Measurements from ENCODE around the gene LMOD3.

The LMOD3 gene

DNA sequence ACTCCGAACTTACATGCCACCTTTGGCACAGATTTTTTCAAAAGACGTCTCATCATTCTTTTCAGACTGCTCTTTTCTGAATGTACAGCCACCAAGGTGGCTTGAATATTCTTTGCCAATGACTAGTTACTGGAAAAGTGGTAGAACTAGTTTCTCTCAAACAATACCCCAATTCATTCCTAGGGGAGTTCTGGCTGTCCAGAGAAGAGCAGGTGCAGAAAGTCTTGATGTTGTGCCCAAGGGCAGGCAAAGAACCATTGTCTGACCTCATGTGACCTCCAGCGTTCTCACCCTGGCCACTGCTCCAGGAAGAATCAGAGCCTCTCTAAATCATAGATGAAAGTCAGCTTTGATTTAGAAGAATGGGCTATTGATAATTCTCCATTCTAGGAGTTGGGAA, 5.5 kb downstream of the LMOD3 start:
- TF ChIP-seq SPI1 (IDR thresholded peaks at IDR 0.05; ENCODE audit: low read depth, low read length) (no peak), POLR2A (IDR thresholded peaks at IDR 0.05; ENCODE audit: low read depth, low read length) (no peak), TAF1 (IDR thresholded peaks at IDR 0.05; ENCODE audit: low read depth, low read length) (no peak), PAX5 (IDR thresholded peaks at IDR 0.05; ENCODE audit: insufficient read depth, low read length, severe bottlenecking) (no peak), POLR2AphosphoS5 (IDR thresholded peaks at IDR 0.05; ENCODE audit: low read depth, low read length) (no peak), POU2F2 (IDR thresholded peaks at IDR 0.05; ENCODE audit: low read depth, low read length) (no peak)
- no peak for FAIRE-seq
- no peak for DNase-seq (ENCODE audit: insufficient read length, low spot score)

DNA sequence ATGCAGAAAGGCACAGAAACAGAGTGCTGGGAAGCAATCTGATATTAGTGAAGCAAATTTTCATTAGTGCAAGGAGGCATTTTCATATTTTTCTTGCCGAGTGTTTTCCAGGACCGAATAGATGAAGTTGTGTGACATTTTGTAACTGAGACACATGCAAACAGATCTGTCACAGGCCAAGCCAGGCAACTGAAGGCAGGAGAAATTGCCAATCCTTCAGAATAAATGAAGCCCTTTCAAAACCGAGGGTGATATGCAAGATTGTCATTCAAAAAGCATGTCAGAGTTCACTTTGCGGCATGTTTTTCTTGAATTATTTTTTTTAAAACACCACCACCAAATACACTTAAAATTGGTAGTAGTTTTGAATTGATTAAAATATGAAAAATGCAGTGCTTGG, 6.2 kb downstream of the LMOD3 start:
- no peak for FAIRE-seq
- no peak for DNase-seq (ENCODE audit: insufficient read length, low spot score)
- TF ChIP-seq POU2F2 (IDR thresholded peaks at IDR 0.05; ENCODE audit: low read depth, low read length): no peak
- TF ChIP-seq TAF1 (IDR thresholded peaks at IDR 0.05; ENCODE audit: low read depth, low read length): no peak
- TF ChIP-seq POLR2A (IDR thresholded peaks at IDR 0.05; ENCODE audit: low read depth, low read length): no peak
- TF ChIP-seq POLR2AphosphoS5 (IDR thresholded peaks at IDR 0.05; ENCODE audit: low read depth, low read length): no peak
- TF ChIP-seq PAX5 (IDR thresholded peaks at IDR 0.05; ENCODE audit: insufficient read depth, low read length, severe bottlenecking): no peak
- no peak for TF ChIP-seq SPI1 (IDR thresholded peaks at IDR 0.05; ENCODE audit: low read depth, low read length)

DNA sequence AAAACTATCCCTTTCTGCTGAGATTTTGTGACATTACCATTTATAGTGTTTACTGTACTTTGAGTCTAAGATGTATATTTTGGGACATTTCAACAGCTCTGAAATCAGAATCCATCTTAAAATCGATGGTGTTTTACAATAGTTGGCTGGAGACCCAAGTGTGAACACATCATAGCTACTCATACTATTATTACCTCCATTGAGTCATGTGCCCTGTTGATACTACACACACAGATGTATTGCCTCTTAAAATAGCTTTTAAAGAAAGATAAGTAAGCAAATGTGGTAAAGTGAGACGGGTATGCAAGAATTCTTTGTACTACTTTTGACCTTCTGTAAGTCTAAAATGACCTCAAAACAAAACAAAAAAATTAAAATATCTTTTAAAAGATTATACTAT, 6.7 kb downstream of the LMOD3 start:
- no peak for FAIRE-seq
- no peak for DNase-seq (ENCODE audit: insufficient read length, low spot score)
- TF ChIP-seq TAF1 (IDR thresholded peaks at IDR 0.05; ENCODE audit: low read depth, low read length): no peak
- TF ChIP-seq PAX5 (IDR thresholded peaks at IDR 0.05; ENCODE audit: insufficient read depth, low read length, severe bottlenecking): no peak
- no peak for TF ChIP-seq POLR2A (IDR thresholded peaks at IDR 0.05; ENCODE audit: low read depth, low read length)
- TF ChIP-seq POU2F2 (IDR thresholded peaks at IDR 0.05; ENCODE audit: low read depth, low read length): no peak
- TF ChIP-seq SPI1 (IDR thresholded peaks at IDR 0.05; ENCODE audit: low read depth, low read length): no peak
- no peak for TF ChIP-seq POLR2AphosphoS5 (IDR thresholded peaks at IDR 0.05; ENCODE audit: low read depth, low read length)

DNA sequence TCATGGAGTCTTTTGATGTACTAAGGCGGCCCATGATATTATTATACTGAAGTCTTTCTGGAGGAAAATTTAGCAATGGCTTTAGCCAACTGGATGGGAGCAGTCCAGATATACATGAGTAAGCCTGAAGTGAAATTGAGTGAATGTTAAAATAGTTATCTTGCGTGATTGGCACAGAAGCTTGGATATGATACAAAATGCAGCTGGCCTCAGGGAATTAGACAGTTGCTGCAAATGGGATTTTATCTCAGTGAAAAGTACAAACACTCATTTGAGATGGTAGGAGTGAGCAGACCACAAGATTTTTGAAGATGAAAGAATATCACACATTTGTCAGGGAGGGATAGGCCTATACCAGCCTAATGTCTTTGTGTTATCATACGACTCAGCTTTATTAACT, 8.9 kb downstream of the LMOD3 start:
- DNase-seq (ENCODE audit: insufficient read length, low spot score) (no peak), FAIRE-seq (no peak)
- no peak for TF ChIP-seq POU2F2 (IDR thresholded peaks at IDR 0.05; ENCODE audit: low read depth, low read length)
- TF ChIP-seq PAX5 (IDR thresholded peaks at IDR 0.05; ENCODE audit: insufficient read depth, low read length, severe bottlenecking): no peak
- TF ChIP-seq SPI1 (IDR thresholded peaks at IDR 0.05; ENCODE audit: low read depth, low read length): no peak
- TF ChIP-seq POLR2A (IDR thresholded peaks at IDR 0.05; ENCODE audit: low read depth, low read length): no peak
- no peak for TF ChIP-seq TAF1 (IDR thresholded peaks at IDR 0.05; ENCODE audit: low read depth, low read length)
- no peak for TF ChIP-seq POLR2AphosphoS5 (IDR thresholded peaks at IDR 0.05; ENCODE audit: low read depth, low read length)

DNA sequence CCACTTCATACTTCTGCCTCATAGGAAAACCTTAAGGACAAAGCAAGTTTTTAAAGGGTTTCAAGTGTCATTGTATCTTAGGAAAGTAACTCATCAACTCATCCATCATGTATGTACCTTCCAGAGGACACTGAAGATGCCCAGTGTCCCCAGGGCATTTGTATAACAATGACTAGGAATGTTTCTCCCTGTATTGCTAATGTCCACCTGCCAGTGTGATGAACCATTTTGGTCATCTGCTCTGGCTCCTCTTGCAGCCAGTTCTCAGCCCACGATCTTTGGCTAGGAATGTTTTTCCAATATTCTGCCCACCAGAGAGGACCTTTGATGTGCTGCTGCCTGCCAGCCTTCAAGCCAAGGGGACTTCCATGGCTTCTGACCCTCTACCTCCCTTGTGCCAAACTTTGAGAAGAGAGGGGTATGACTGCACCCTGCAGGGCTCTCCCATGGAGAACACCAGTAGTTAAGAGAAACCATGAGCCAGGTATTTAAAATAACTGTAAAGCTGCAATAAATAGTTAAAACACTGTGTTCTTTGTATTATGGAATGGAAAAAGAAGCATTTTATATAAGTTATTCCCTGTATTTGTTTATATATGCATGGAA, 11.4 kb downstream of the LMOD3 start:
- DNase-seq (ENCODE audit: insufficient read length, low spot score): no peak
- FAIRE-seq: no peak
- TF ChIP-seq POLR2AphosphoS5 (IDR thresholded peaks at IDR 0.05; ENCODE audit: low read depth, low read length) (no peak), POU2F2 (IDR thresholded peaks at IDR 0.05; ENCODE audit: low read depth, low read length) (no peak), SPI1 (IDR thresholded peaks at IDR 0.05; ENCODE audit: low read depth, low read length) (no peak), PAX5 (IDR thresholded peaks at IDR 0.05; ENCODE audit: insufficient read depth, low read length, severe bottlenecking) (no peak), TAF1 (IDR thresholded peaks at IDR 0.05; ENCODE audit: low read depth, low read length) (no peak), POLR2A (IDR thresholded peaks at IDR 0.05; ENCODE audit: low read depth, low read length) (no peak)

DNA sequence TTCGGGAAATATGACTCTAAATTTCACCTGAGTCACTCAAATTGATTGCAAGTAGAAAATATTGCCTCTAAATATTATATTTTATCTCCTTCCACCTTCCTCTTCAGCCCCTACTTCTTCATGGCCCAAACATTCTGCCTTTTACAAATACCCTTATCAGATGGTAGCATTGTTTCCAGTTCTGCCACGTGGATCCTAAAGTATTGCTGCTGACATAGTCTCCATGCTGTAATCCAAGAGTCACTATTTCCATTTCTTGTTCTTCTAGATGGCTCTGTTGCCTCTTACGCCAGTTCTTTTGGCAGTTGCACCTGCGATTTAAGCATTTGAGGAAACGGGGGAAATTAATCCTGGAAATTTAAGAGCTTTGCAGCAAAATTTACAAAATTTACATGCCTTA, 13.6 kb downstream of the LMOD3 start:
- TF ChIP-seq PAX5 (IDR thresholded peaks at IDR 0.05; ENCODE audit: insufficient read depth, low read length, severe bottlenecking): no peak
- TF ChIP-seq TAF1 (IDR thresholded peaks at IDR 0.05; ENCODE audit: low read depth, low read length): no peak
- no peak for TF ChIP-seq POU2F2 (IDR thresholded peaks at IDR 0.05; ENCODE audit: low read depth, low read length)
- no peak for TF ChIP-seq POLR2AphosphoS5 (IDR thresholded peaks at IDR 0.05; ENCODE audit: low read depth, low read length)
- TF ChIP-seq SPI1 (IDR thresholded peaks at IDR 0.05; ENCODE audit: low read depth, low read length): no peak
- TF ChIP-seq POLR2A (IDR thresholded peaks at IDR 0.05; ENCODE audit: low read depth, low read length): no peak
- DNase-seq (ENCODE audit: insufficient read length, low spot score): no peak
- no peak for FAIRE-seq

DNA sequence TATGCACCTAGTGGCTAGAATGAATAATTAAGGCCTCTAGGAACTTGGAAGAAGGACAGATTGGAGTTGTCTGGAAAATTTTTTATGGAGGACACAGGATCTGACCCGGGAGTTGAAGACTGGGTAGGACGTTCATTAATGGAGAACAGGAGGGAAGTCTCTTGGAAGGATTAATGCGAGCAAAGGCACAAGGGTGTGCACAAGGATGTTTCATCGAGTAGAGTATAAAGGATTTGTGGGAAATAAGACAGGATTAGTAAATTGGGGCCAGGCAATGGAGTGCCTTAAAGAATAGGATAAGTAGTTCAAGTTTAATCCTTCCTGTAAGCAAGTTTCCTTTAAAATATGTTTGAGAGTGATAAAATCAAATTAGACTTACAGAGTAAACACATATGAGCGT, 14.6 kb downstream of the LMOD3 start:
- FAIRE-seq (no peak), DNase-seq (ENCODE audit: insufficient read length, low spot score) (no peak)
- TF ChIP-seq POLR2AphosphoS5 (IDR thresholded peaks at IDR 0.05; ENCODE audit: low read depth, low read length) (no peak), SPI1 (IDR thresholded peaks at IDR 0.05; ENCODE audit: low read depth, low read length) (no peak), PAX5 (IDR thresholded peaks at IDR 0.05; ENCODE audit: insufficient read depth, low read length, severe bottlenecking) (no peak), POLR2A (IDR thresholded peaks at IDR 0.05; ENCODE audit: low read depth, low read length) (no peak), TAF1 (IDR thresholded peaks at IDR 0.05; ENCODE audit: low read depth, low read length) (no peak), POU2F2 (IDR thresholded peaks at IDR 0.05; ENCODE audit: low read depth, low read length) (no peak)

DNA sequence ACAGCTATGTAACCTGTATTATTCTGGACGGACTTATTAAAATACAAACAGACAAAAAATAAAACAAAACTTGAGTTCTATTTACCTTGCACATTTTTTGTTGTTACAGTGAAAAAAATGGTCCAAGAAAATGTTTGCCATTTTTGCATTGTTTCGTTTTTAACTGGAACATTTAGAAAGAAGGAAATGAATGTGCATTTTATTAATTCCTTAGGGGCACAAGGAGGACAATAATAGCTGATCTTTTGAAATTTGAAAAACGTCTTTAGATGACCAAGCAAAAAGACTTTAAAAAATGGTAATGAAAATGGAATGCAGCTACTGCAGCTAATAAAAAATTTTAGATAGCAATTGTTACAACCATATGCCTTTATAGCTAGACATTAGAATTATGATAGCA, 17.1 kb downstream of the LMOD3 start:
- TF ChIP-seq SPI1 (IDR thresholded peaks at IDR 0.05; ENCODE audit: low read depth, low read length): no peak
- no peak for TF ChIP-seq POLR2A (IDR thresholded peaks at IDR 0.05; ENCODE audit: low read depth, low read length)
- TF ChIP-seq POLR2AphosphoS5 (IDR thresholded peaks at IDR 0.05; ENCODE audit: low read depth, low read length): no peak
- no peak for TF ChIP-seq POU2F2 (IDR thresholded peaks at IDR 0.05; ENCODE audit: low read depth, low read length)
- TF ChIP-seq TAF1 (IDR thresholded peaks at IDR 0.05; ENCODE audit: low read depth, low read length): no peak
- TF ChIP-seq PAX5 (IDR thresholded peaks at IDR 0.05; ENCODE audit: insufficient read depth, low read length, severe bottlenecking): no peak
- no peak for FAIRE-seq
- DNase-seq (ENCODE audit: insufficient read length, low spot score): no peak

DNA sequence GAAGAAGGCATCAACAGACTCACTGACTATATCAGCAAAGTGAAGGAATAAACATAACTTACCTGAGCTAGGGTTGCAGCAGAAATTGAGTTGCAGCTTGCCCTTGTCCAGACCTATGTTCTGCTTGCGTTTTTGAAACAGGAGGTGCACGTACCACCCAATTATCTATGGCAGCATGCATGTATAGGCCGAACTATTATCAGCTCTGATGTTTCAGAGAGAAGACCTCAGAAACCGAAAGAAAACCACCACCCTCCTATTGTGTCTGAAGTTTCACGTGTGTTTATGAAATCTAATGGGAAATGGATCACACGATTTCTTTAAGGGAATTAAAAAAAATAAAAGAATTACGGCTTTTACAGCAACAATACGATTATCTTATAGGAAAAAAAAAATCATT, 17.8 kb downstream of the LMOD3 start:
- FAIRE-seq (peak; percentile 26), DNase-seq (ENCODE audit: insufficient read length, low spot score) (no peak)
- TF ChIP-seq TAF1 (IDR thresholded peaks at IDR 0.05; ENCODE audit: low read depth, low read length) (no peak), POLR2A (IDR thresholded peaks at IDR 0.05; ENCODE audit: low read depth, low read length) (no peak), POU2F2 (IDR thresholded peaks at IDR 0.05; ENCODE audit: low read depth, low read length) (no peak), POLR2AphosphoS5 (IDR thresholded peaks at IDR 0.05; ENCODE audit: low read depth, low read length) (no peak), SPI1 (IDR thresholded peaks at IDR 0.05; ENCODE audit: low read depth, low read length) (no peak), PAX5 (IDR thresholded peaks at IDR 0.05; ENCODE audit: insufficient read depth, low read length, severe bottlenecking) (no peak)

DNA sequence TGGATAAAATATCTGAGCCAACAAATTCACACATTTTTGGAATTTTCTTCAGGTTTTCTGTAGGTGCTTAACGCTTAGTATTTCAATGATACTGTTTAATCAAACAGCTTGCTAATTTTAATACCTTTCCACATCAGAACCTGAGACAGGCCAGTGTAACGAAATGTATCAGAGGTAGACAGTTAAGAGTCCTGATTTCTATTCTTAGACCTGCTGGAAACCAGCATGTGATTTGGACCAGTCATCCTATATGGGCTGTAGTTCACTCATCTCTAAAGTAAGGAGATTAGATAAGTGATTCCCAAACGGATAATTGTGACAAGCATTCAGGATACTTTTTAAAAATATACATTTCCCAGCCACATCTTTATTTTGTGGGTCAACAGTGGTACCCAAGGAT, 19.3 kb downstream of the LMOD3 start:
- TF ChIP-seq POU2F2 (IDR thresholded peaks at IDR 0.05; ENCODE audit: low read depth, low read length) (no peak), POLR2A (IDR thresholded peaks at IDR 0.05; ENCODE audit: low read depth, low read length) (no peak), TAF1 (IDR thresholded peaks at IDR 0.05; ENCODE audit: low read depth, low read length) (no peak), SPI1 (IDR thresholded peaks at IDR 0.05; ENCODE audit: low read depth, low read length) (no peak), POLR2AphosphoS5 (IDR thresholded peaks at IDR 0.05; ENCODE audit: low read depth, low read length) (no peak), PAX5 (IDR thresholded peaks at IDR 0.05; ENCODE audit: insufficient read depth, low read length, severe bottlenecking) (no peak)
- no peak for DNase-seq (ENCODE audit: insufficient read length, low spot score)
- FAIRE-seq: no peak

Measured in GM12891 (cell line).